Mammary epithelial cell (primary cell): ENCODE data around the gene SDCCAG8.

Source experiments
- CTCF ChIP-seq, 2 donors: IDR thresholded peaks in 1 of 2; conservative IDR thresholded peaks in 1 of 2; 2 replicates each; pipeline ENCODE4 v1.5.1; 2011 to 2012; ENCODE audit warnings: inconsistent platforms in 2 of 2, low read length in 2 of 2, mild to moderate bottlenecking in 2 of 2, control low read depth in 1 of 2, low read depth in 1 of 2; ENCODE audit not compliant: insufficient read depth in 1 of 2; ENCODE audit errors: extremely low read depth in 1 of 2
- EZH2 ChIP-seq: IDR thresholded peaks from 2 replicates; pipeline ENCODE4 v1.6.1; 2012; ENCODE audit warnings: low read length, inconsistent platforms, borderline replicate concordance

- TF ChIP-seq CTCF (conservative IDR thresholded peaks at IDR 0.05 in 1 of 2, IDR thresholded peaks at IDR 0.05 in 1 of 2; ENCODE audit: extremely low read depth in 1 of 2, insufficient read depth in 1 of 2, low read depth in 1 of 2, low read length in 2 of 2) = no peak
- TF ChIP-seq EZH2 = no peak
Observed at GRCh38 chr1:243471026-243471685, 215.3 kb downstream of the SDCCAG8 start.
